Gastrocnemius medialis (tissue), 4 donors: Measurements from ENCODE around the gene ZNF516.

Experiments used
- CTCF ChIP-seq, 5 experiments: fragments of 450-650 bp in 3 of 5; fragments of 200-600 bp in 2 of 5; sonication (generic) in 2 of 5; IDR thresholded peaks in 4 of 5; conservative IDR thresholded peaks in 1 of 5; 1 replicate in 4 of 5; 2 replicates in 1 of 5; pipeline ENCODE4 v1.5.1; 2016 to 2019; ENCODE audit warnings: antibody characterized with exemption in 5 of 5, mild to moderate bottlenecking in 3 of 5, moderate library complexity in 3 of 5
- POLR2A ChIP-seq, 2 donors: fragments of 450-650 bp; IDR thresholded peaks; one replicate each; pipeline ENCODE4 v1.6.1; 2017; ENCODE audit warnings: antibody characterized with exemption in 2 of 2, mild to moderate bottlenecking in 2 of 2, moderate library complexity in 2 of 2

DNA sequence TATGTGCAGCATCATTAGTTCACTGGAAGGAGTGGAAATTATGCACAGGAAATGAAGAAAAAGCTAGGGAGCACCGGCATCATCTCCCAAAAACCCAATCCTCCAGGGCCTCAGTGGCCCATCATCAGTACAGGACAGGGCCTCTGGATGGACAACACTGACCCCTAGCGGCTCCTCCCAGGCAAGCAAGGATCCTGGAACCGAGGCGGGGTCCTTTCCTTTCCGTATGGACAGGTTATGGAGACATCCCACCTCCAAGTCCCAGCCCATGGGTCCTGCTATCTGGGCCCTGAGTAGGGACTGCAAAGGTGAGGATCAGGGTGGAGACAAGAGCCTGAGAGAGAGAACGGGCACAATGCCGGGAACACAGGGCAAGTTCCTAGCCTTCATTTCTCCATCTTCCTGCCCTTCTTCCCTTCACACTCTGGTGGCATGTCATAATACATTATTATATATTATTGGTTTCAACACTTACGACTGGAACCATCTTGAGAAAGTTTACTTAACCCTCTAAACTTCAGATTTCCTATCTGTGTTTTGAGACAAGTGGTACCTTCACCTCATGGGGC is 68.2 kb downstream of the ZNF516 start:
- TF ChIP-seq CTCF (IDR thresholded peaks at IDR 0.05 in 4 of 5, conservative IDR thresholded peaks at IDR 0.05 in 1 of 5) (peak in 3 of 5 experiments; percentile 51 to 65 (median 56)), POLR2A (IDR thresholded peaks at IDR 0.05) (no peak)
